Stomach (tissue), 9 donors: Measurements from ENCODE around the gene MAPK14. TPM values are rescaled to one million over a fixed set of nuclear protein-coding genes. Genes with fewer than 3 reads are reported as not detected.

Experiments
- DNase-seq, 2 donors: peaks; one replicate each; pipeline versions ENCODE4 v3.0.0 to v3.0.0-alpha.2; 2013 to 2019
- H3K27ac ChIP-seq, 5 donors: fragments of 200-600 bp in 4 of 5; sonication (generic) in 4 of 5; one replicate each; pipeline ENCODE4 v1.5.1; 2013 to 2019; ENCODE audit warnings: mild to moderate bottlenecking in 1 of 5, moderate library complexity in 1 of 5
- H3K27me3 ChIP-seq, 3 donors: fragments of 200-600 bp; sonication (generic); one replicate each; pipeline ENCODE4 v1.5.1; 2017 to 2019; ENCODE audit warnings: mixed run types in 1 of 3
- H3K36me3 ChIP-seq, 4 donors: fragments of 200-600 bp; sonication (generic); 1 replicate in 3 of 4; 2 replicates in 1 of 4; pipeline ENCODE4 v1.5.1; 2016 to 2019
- H3K4me1 ChIP-seq, 4 donors: fragments of 200-600 bp; sonication (generic); one replicate each; pipeline ENCODE4 v1.5.1; 2016 to 2019
- H3K4me3 ChIP-seq, 4 donors: fragments of 200-600 bp; sonication (generic) in 3 of 4; one replicate each; pipeline ENCODE4 v1.5.1; 2016 to 2019; ENCODE audit warnings: mild to moderate bottlenecking in 1 of 4
- H3K9me3 ChIP-seq, 4 donors: fragments of 200-600 bp; sonication (generic); one replicate each; pipeline ENCODE4 v1.5.1; 2016 to 2019
- CTCF ChIP-seq, 7 experiments: fragments of 450-650 bp in 4 of 7; fragments of 200-600 bp in 3 of 7; sonication (generic) in 3 of 7; IDR thresholded peaks; one replicate each; pipeline ENCODE4 v1.5.1; 2016 to 2019; ENCODE audit warnings: antibody characterized with exemption in 7 of 7, control low read depth in 2 of 7, mild to moderate bottlenecking in 1 of 7
- EP300 ChIP-seq: sonication (generic); formaldehyde crosslinking; IDR thresholded peaks from one replicate; pipeline ENCODE4 v1.6.1; 2017; ENCODE audit warnings: antibody characterized with exemption
- POLR2A ChIP-seq, 4 donors: fragments of 450-650 bp; IDR thresholded peaks; one replicate each; pipeline ENCODE4 v1.6.1; 2016; ENCODE audit warnings: antibody characterized with exemption in 4 of 4, control low read depth in 2 of 4, mild to moderate bottlenecking in 1 of 4, moderate library complexity in 1 of 4
- POLR2AphosphoS5 ChIP-seq, 3 donors: sonication (generic); formaldehyde crosslinking; IDR thresholded peaks; one replicate each; pipeline ENCODE4 v1.6.1; 2016; ENCODE audit warnings: antibody characterized with exemption in 3 of 3
- WGBS, 5 donors: extraction: QIAGEN DNeasy Blood & Tissue Kit in 3 of 5; methylation state at CpG; one replicate each; pipeline versions ENCODE4 v1.1.5 to v1.1.7; 2013 to 2018; 5-methylcytosine and 5-hydroxymethylcytosine counted together
- intact Hi-C: fragments of 100-400 bp; cut with DNase I; formaldehyde crosslinking; loops from one replicate; pipeline ENCODE4 v1.15.1; 2023; ENCODE audit warnings: low total_unique reads
- polyA plus RNA-seq, 3 donors: library from polyadenylated mRNA; stranded (reverse); fragments of 200-250 nt; gene quantifications; one replicate each; pipeline ENCODE4 v1.2.3, GENCODE V29; 2013
- total RNA-seq, 5 donors: library from RNA; depleted of rRNA; stranded (reverse); fragments of >200 nt; gene quantifications; one replicate each; pipeline versions ENCODE4 v1.1.0 to v1.2.3, GENCODE V29; 2014 to 2016
- donor health status: healthy with polysubstance abuse.
- donor health status: Bipolar disorder and iron deficiency.
- donor health status: healthy.

Gene MAPK14
- total and polyA plus RNA-seq, 8 donors: 12.3 to 297 (median 35.9) TPM

DNA sequence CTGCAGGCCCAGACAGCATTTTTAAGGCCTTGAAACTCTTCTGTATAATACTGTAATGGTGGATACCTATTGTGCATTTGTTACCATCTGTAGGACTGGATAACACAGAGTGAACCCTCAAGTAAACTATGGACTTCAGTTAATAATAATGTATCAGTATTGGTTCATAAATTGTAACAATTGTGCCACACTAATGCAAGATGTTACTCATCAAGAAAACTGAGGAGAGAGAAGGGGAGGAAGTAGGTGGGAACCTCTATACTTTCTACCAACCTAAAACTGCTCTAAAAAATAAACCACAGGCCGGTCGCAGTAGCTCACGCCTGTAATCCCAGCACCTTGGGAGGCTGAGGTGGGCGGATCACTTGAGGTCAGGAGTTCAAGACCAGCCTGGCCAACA lies 113.5 kb downstream of the MAPK14 start:
- TF ChIP-seq POLR2AphosphoS5 (IDR thresholded peaks at IDR 0.05) (no peak), CTCF (IDR thresholded peaks at IDR 0.05) (no peak), POLR2A (IDR thresholded peaks at IDR 0.05) (no peak), EP300 (no peak)
- Histone ChIP-seq H3K4me3 (no peak overlapping the region), H3K9me3 (no peaks in the 10 kb centered on the region), H3K4me1 (peaks cover 0 to 3% (median 0%) of the 10 kb centered on the region in 4 donors), H3K36me3 (peaks cover 17 to 54% (median 44%) of the 10 kb centered on the region in 4 donors), H3K27ac (no peak overlapping the region), H3K27me3 (no peaks in the 10 kb centered on the region)
- intact Hi-C loops: no loop called here
- DNase-seq: no peak
- WGBS, 5 donors: 72 to 93% (median 82%) methylated on average over 3 to 4 of the region's 4 CpGs

DNA sequence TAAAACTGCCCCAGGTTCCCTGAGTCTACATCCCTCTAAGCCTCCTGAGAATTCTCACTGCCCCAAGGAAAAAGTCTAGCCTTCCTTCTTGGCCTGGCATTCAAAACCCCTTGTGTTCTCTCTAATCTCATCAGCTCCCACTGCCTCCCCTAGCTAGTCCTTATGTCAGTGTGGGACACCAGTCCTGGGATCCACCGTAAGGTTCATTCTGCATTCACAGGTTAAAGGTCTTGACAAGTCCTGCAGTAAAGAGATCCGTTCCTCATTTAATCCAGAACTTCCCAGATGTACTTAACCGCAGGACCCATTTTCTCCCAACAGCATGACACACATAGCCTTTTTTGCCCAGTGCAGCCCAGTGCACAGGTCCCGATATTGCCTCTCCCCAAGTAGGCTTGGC lies 114.4 kb downstream of the MAPK14 start:
- Histone ChIP-seq H3K9me3 (no peaks in the 10 kb centered on the region), H3K27me3 (no peaks in the 10 kb centered on the region)

GRCh38 chr6:36142971-36143838 lies 115.6 kb downstream of the MAPK14 start:
- DNase-seq: no peak
- H3K36me3 ChIP-seq: peaks cover 9 to 34% (median 26%) of the 10 kb centered on the region in 4 donors
- H3K4me1 ChIP-seq: peaks cover 0 to 3% (median 0%) of the 10 kb centered on the region in 4 donors
- H3K9me3 ChIP-seq: no peaks in the 10 kb centered on the region
- 91 to 93% (median 92%) methylated on average over 13 of the region's 13 CpGs for WGBS, 5 donors
- no peak overlapping the region for H3K27ac ChIP-seq
- H3K4me3 ChIP-seq: no peak overlapping the region
- TF ChIP-seq POLR2A (IDR thresholded peaks at IDR 0.05) (no peak), CTCF (IDR thresholded peaks at IDR 0.05) (no peak), POLR2AphosphoS5 (IDR thresholded peaks at IDR 0.05) (no peak), EP300 (no peak)
- no peaks in the 10 kb centered on the region for H3K27me3 ChIP-seq
- intact Hi-C loops: no loop called here

More for the DNA sequence above, 114.4 kb downstream of the MAPK14 start:
- TF ChIP-seq CTCF (IDR thresholded peaks at IDR 0.05): no peak
- TF ChIP-seq EP300: no peak
- no peak for TF ChIP-seq POLR2A (IDR thresholded peaks at IDR 0.05)
- no peak for TF ChIP-seq POLR2AphosphoS5 (IDR thresholded peaks at IDR 0.05)
- Histone ChIP-seq H3K36me3 (peaks cover 9 to 45% (median 35%) of the 10 kb centered on the region in 4 donors), H3K4me1 (peaks cover 0 to 3% (median 0%) of the 10 kb centered on the region in 4 donors), H3K4me3 (no peak overlapping the region), H3K27ac (no peak overlapping the region)
- DNase-seq: no peak
- intact Hi-C loops: no loop called here
- 83 to 99% (median 96%) methylated on average over 4 of the region's 4 CpGs for WGBS, 5 donors

GRCh38 chr6:36145495-36145894 lies 117.9 kb downstream of the MAPK14 start:
- Histone ChIP-seq H3K36me3 (peaks cover 0 to 12% (median 6%) of the 10 kb centered on the region in 4 donors), H3K27ac (no peak overlapping the region), H3K9me3 (no peaks in the 10 kb centered on the region), H3K4me1 (peaks cover 0 to 7% (median 0%) of the 10 kb centered on the region in 4 donors), H3K4me3 (no peak overlapping the region), H3K27me3 (no peaks in the 10 kb centered on the region)
- intact Hi-C loops: no loop called here
- TF ChIP-seq CTCF (IDR thresholded peaks at IDR 0.05): no peak
- no peak for TF ChIP-seq POLR2A (IDR thresholded peaks at IDR 0.05)
- no peak for TF ChIP-seq POLR2AphosphoS5 (IDR thresholded peaks at IDR 0.05)
- no peak for TF ChIP-seq EP300
- 78 to 90% (median 82%) methylated on average over 4 of the region's 4 CpGs for WGBS, 5 donors
- no peak for DNase-seq
